ENCODE measurements around the gene PARD3B. TPM values are rescaled to one million over a fixed set of nuclear protein-coding genes. Genes with fewer than 3 reads are reported as not detected.

Gene PARD3B
- total RNA-seq, 4 donors from 2014 or later: 32.6 to 65.7 (median 38.6) TPM

DNA sequence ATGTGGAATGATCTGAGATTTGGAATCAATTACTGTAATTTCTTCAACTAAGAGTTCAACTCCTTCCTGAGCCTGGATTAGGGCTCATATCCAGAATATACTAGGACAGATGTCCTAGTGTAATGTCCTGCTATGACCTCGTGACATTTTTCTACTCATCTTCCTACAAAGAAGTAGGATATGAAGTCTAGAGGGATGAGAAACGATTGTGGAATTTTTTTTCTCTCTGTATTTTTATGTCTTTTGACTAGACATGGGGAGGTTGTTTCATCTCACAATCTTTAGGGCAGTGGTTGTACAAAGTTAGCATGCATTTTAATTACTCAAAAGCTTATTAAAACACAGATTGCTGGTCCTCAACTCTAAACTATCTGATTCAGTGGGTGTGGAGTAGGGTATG is 203.0 kb downstream of the PARD3B start:
- in situ Hi-C loops (cut with MboI; ENCODE audit: low pct_ligation_motif_present in 1 of 4, low pct_unique_long_range_greater_than_20kb in 1 of 4, low sequenced_read_pairs in 3 of 4) (no loop called here), intact Hi-C loops (cut with DNase I; ENCODE audit: low total_unique reads) (no loop called here)
- TF ChIP-seq POLR2AphosphoS5 (IDR thresholded peaks at IDR 0.05) (no peak), CTCF (IDR thresholded peaks at IDR 0.05) (no peak), POLR2A (IDR thresholded peaks at IDR 0.05) (no peak), EP300 (IDR thresholded peaks at IDR 0.05; ENCODE audit: low read depth) (no peak)
- no peak for DNase-seq
- Histone ChIP-seq H3K27ac (no peak overlapping the region), H3K36me3 (no peaks in the 10 kb centered on the region), H3K4me3 (no peak overlapping the region), H3K9me3 (no peaks in the 10 kb centered on the region), H3K27me3 (no peaks in the 10 kb centered on the region), H3K4me1 (peaks cover 0 to 7% (median 0%) of the 10 kb centered on the region in 4 donors)
- WGBS, 2 donors (ENCODE audit: low coverage in 1 of 2): 53 to 83% methylated on average over 2 of the region's 2 CpGs

GRCh38 chr2:204749319-204749718 is 204.0 kb downstream of the PARD3B start:
- WGBS, 2 donors (ENCODE audit: low coverage in 1 of 2): 89 to 94% methylated on average over 3 of the region's 3 CpGs
- Histone ChIP-seq H3K9me3 (no peaks in the 10 kb centered on the region), H3K4me1 (no peaks in the 10 kb centered on the region), H3K4me3 (no peak overlapping the region), H3K27ac (no peak overlapping the region), H3K27me3 (no peaks in the 10 kb centered on the region), H3K36me3 (no peaks in the 10 kb centered on the region)
- intact Hi-C loops (cut with DNase I; ENCODE audit: low total_unique reads) (no loop called here), in situ Hi-C loops (cut with MboI; ENCODE audit: low pct_ligation_motif_present in 1 of 4, low pct_unique_long_range_greater_than_20kb in 1 of 4, low sequenced_read_pairs in 3 of 4) (no loop called here)
- DNase-seq: no peak
- TF ChIP-seq CTCF (IDR thresholded peaks at IDR 0.05): no peak

DNA sequence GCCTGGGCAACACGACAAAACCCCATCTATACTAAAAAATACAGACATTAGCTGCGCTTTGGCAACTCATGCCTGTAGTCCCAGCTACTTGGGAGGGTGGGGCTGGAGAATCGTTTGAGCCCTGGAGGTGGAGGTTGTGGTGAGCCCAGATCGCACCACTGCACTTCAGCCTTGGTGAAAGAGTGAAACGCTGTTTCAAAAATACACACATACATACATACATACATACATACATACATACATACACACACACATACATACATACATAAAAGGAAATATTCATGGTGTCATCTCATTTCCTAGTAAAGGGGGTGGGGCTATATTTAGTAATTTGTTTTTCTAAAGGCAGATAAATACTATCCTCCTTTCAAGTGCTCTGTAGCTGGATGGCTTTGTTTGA is 205.1 kb downstream of the PARD3B start:
- 87% methylated on average over 5 of the region's 5 CpGs; no CpG with 5 or more reads in 1 of the 2 donors for WGBS, 2 donors (ENCODE audit: low coverage in 1 of 2)
- in situ Hi-C loops (cut with MboI; ENCODE audit: low pct_ligation_motif_present in 1 of 4, low pct_unique_long_range_greater_than_20kb in 1 of 4, low sequenced_read_pairs in 3 of 4): no loop called here

DNA sequence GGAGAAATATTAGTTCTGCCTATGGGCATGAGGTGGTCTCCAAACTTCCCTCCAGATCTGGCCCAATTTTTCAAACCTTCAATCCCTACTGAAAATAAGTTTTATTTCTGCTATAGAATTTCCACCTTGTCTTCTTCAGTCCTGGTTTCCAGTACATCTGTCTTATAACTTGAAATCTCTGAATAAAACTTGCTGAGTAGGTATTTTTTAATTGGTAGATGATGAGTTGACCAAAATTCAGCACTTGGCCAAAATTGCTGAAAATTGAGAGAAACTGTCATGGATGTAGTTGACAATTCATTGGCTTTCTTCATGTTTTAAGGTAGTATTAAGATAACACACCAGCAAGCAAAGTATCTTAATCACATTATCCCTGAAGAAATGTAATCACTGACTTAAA is 206.2 kb downstream of the PARD3B start:
- Histone ChIP-seq H3K9me3 (no peaks in the 10 kb centered on the region), H3K27ac (no peak overlapping the region), H3K4me1 (no peaks in the 10 kb centered on the region), H3K4me3 (no peak overlapping the region), H3K27me3 (no peaks in the 10 kb centered on the region), H3K36me3 (no peaks in the 10 kb centered on the region)
- intact Hi-C loops (cut with DNase I; ENCODE audit: low total_unique reads) (no loop called here), in situ Hi-C loops (cut with MboI; ENCODE audit: low pct_ligation_motif_present in 1 of 4, low pct_unique_long_range_greater_than_20kb in 1 of 4, low sequenced_read_pairs in 3 of 4) (no loop called here)
- TF ChIP-seq EP300 (IDR thresholded peaks at IDR 0.05; ENCODE audit: low read depth): no peak
- DNase-seq: no peak

More for the DNA sequence above, 205.1 kb downstream of the PARD3B start:
- no peaks in the 10 kb centered on the region for H3K27me3 ChIP-seq
- no peak overlapping the region for H3K27ac ChIP-seq
- H3K4me1 ChIP-seq: no peaks in the 10 kb centered on the region
- no peaks in the 10 kb centered on the region for H3K9me3 ChIP-seq
- no peak for DNase-seq
- intact Hi-C loops (cut with DNase I; ENCODE audit: low total_unique reads): no loop called here
- TF ChIP-seq POLR2AphosphoS5 (IDR thresholded peaks at IDR 0.05) (no peak), CTCF (IDR thresholded peaks at IDR 0.05) (no peak), EP300 (IDR thresholded peaks at IDR 0.05; ENCODE audit: low read depth) (no peak), POLR2A (IDR thresholded peaks at IDR 0.05) (no peak)
- H3K36me3 ChIP-seq: no peaks in the 10 kb centered on the region
- H3K4me3 ChIP-seq: no peak overlapping the region

DNA sequence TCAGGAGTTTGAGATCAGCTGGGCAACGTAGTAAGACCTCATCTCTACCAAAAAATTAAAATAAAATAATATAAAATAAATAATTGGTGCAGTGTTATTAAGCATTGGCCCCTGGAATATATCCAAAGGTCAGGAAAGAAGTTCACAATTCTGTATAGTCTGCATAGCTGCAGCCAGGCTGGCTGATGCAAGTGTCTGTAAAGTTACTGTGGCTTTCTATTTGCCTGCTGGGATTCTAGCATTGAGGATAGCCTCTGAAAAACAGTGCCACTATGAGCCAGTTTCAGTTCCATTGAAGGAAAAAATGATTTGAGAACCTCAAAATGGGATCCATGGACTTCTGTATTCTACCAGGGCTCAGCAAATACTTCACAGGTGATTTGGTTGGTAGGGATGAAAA is 208.6 kb downstream of the PARD3B start:
- Histone ChIP-seq H3K4me1 (no peaks in the 10 kb centered on the region), H3K4me3 (no peak overlapping the region), H3K27ac (no peak overlapping the region), H3K36me3 (no peaks in the 10 kb centered on the region), H3K9me3 (no peaks in the 10 kb centered on the region), H3K27me3 (no peaks in the 10 kb centered on the region)
- in situ Hi-C loops (cut with MboI; ENCODE audit: low pct_ligation_motif_present in 1 of 4, low pct_unique_long_range_greater_than_20kb in 1 of 4, low sequenced_read_pairs in 3 of 4): no loop called here
- 69 to 88% methylated on average over 1 of the region's 1 CpG for WGBS, 2 donors (ENCODE audit: low coverage in 1 of 2)
- TF ChIP-seq POLR2A (IDR thresholded peaks at IDR 0.05): no peak
- no peak for TF ChIP-seq CTCF (IDR thresholded peaks at IDR 0.05)
- TF ChIP-seq POLR2AphosphoS5 (IDR thresholded peaks at IDR 0.05): no peak
- TF ChIP-seq EP300 (IDR thresholded peaks at IDR 0.05; ENCODE audit: low read depth): no peak
- intact Hi-C loops (cut with DNase I; ENCODE audit: low total_unique reads): no loop called here
- DNase-seq: no peak

Measured in transverse colon (tissue), 4 donors.